ENCODE results near the gene TOPORS.
A peak's percentile ranks its signal among the peaks of the same experiment; 100 is the strongest.
"Not testable (repeated sequence)": the region's sequence is repeated elsewhere in the genome, so short reads cannot be mapped to it uniquely, and the experiment has no call there.

The TOPORS gene

DNA sequence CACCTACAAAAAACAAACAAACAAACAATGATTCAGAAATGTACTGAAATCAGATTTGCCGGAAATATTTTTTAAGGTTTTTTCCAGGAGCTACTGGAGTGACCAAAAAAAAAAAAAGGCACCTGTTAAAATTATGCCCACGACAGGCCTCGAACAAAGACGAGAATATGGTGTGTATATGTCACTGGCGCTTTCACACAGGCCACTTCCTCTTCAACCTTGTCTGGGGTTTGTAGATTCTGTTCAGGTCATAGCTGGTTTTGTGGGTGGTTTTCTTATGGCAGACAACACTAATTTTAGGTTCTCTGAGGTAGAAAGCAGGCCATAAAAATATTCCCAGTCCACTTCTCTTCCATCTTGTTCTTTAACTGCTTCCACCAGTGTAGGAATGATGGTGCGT is 13.6 kb upstream of the TOPORS start:
- H3K4me3 ChIP-seq (ENCODE audit: low read depth, low read length) = no peak overlapping the region
- H3K36me3 ChIP-seq (ENCODE audit: control insufficient read depth, insufficient read depth, low read length) = peaks cover 32% of the 10 kb centered on the region
- no peak overlapping the region for H3K9ac ChIP-seq (ENCODE audit: low read length)
- H3K27me3 ChIP-seq (ENCODE audit: control insufficient read depth, insufficient read depth, low read length) = no peaks in the 10 kb centered on the region
- H3K9me3 ChIP-seq (ENCODE audit: control insufficient read depth, insufficient read depth, low read depth, low read length) = no peaks in the 10 kb centered on the region
- no peak overlapping the region for H3K27ac ChIP-seq (ENCODE audit: low read depth, low read length)
- no peaks in the 10 kb centered on the region for H3K4me1 ChIP-seq (ENCODE audit: control insufficient read depth, insufficient read depth, low read length)

DNA sequence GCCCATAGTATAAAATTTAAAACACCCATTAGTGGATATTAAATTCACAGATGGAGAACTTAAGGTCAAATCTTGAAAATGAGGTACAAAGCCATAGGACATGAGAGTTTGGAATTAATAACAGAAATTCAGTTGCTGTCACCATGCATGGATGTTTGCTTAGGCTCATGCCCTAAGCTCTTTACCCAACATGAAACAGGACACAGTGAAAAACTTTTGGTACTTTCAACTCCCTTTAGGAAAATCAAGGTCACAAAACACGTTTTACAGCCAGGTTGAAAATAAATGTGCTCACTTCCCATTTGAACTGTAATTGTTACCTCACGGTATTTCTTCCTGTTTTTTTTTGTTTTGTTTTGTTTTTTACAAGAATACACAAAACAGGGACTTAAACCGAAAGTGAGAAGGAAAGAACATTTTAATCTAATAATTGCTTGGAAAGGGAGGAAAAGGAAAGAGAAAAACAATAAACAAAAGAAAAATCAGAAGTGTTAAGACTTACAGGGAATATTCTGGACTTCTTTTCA is 6.1 kb upstream of the TOPORS start:
- no peak overlapping the region for H3K27ac ChIP-seq (ENCODE audit: low read depth, low read length)
- no peaks in the 10 kb centered on the region for H3K4me1 ChIP-seq (ENCODE audit: control insufficient read depth, insufficient read depth, low read length)
- H3K36me3 ChIP-seq (ENCODE audit: control insufficient read depth, insufficient read depth, low read length) = no peaks in the 10 kb centered on the region; the same call in 1 of the 2 replicates
- H3K4me3 ChIP-seq (ENCODE audit: low read depth, low read length) = no peak overlapping the region
- H3K9ac ChIP-seq (ENCODE audit: low read length) = no peak overlapping the region
- H3K9me3 ChIP-seq (ENCODE audit: control insufficient read depth, insufficient read depth, low read depth, low read length) = no peaks in the 10 kb centered on the region
- no peaks in the 10 kb centered on the region for H3K27me3 ChIP-seq (ENCODE audit: control insufficient read depth, insufficient read depth, low read length)

DNA sequence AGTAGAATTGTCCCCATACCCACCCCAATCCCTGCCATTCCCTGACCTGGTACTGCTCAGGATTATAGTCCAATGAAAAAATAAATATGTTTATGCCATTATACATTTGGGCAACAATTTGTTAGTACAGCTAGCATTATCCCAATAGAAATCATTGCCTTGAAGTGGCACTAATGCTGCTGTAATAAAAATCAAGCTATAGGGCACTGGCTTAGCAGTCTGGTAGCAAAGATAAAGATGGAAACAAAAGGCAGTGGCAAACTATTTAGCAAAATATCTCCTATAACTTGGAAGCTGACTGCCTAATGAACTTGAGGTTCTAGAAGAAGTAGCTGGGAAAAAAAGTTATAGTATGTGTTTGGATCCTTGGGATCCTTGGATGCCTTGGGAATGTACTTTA is 2.2 kb upstream of the TOPORS start:
- Histone ChIP-seq H3K9me3 (ENCODE audit: control insufficient read depth, insufficient read depth, low read depth, low read length) (no peaks in the 10 kb centered on the region), H3K36me3 (ENCODE audit: control insufficient read depth, insufficient read depth, low read length) (no peaks in the 10 kb centered on the region; the same call in 1 of the 2 replicates), H3K27me3 (ENCODE audit: control insufficient read depth, insufficient read depth, low read length) (no peaks in the 10 kb centered on the region), H3K27ac (ENCODE audit: low read depth, low read length) (no peak overlapping the region), H3K4me1 (ENCODE audit: control insufficient read depth, insufficient read depth, low read length) (no peaks in the 10 kb centered on the region), H3K4me3 (ENCODE audit: low read depth, low read length) (no peak overlapping the region), H3K9ac (ENCODE audit: low read length) (no peak overlapping the region)

DNA sequence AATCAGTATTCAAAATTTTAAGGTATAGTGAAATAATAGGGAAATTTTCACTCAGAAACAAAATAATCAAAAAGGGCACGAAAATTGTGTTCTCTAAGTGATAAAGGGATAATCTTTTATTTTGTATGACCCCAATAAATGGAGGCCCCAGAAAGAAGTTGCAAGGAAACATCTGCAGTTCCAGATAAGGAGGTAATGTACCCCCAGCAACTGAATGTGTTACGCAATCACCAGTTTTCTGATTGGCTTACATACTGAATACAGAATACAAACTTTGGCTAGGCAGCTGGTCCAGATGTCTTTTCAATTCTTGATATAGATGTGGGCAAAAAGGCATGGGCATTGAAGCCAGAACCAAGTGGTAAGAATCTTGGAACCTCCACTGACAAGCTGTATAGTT is 1.7 kb upstream of the TOPORS start:
- Histone ChIP-seq H3K27ac (ENCODE audit: low read depth, low read length) (no peak overlapping the region), H3K9ac (ENCODE audit: low read length) (no peak overlapping the region), H3K4me3 (ENCODE audit: low read depth, low read length) (no peak overlapping the region), H3K4me1 (ENCODE audit: control insufficient read depth, insufficient read depth, low read length) (no peaks in the 10 kb centered on the region), H3K27me3 (ENCODE audit: control insufficient read depth, insufficient read depth, low read length) (no peaks in the 10 kb centered on the region), H3K9me3 (ENCODE audit: control insufficient read depth, insufficient read depth, low read depth, low read length) (no peaks in the 10 kb centered on the region), H3K36me3 (ENCODE audit: control insufficient read depth, insufficient read depth, low read length) (no peaks in the 10 kb centered on the region; the same call in 1 of the 2 replicates)

DNA sequence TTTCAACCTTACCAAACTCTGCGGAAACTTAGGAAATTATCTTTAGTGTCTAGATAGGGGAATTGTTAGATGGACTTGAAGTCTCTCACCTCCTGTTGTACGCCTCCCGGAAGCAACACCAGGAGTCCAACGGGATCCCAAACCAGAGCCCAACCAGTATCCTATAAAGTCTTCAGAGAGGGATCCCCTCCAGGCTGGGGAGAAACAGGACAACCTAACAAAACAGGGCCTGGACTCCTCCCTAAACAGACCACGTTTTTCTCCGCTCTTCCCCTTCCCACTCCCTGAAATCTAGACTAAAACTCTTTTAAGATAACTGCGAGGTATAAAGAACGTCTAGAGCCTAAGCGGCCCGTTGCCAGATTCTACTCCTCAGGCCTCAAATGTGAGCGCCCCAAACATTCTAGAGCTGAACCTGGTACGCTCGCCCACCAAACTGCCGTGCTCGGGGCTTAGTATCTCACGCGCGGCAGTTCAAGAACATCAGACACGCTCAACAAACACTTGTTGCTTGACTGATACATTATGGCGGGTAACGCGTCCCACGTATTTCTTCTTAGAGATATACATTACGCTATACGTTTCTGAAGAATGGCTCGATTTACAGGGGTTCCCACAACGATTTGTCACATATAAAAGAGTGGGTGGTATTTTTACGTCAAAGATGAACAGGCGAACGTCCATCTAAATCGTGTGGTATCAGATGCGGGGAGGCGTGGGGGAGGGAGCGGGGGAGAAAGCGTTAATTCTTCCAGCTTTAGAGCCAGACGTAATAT is 922 bp downstream of the TOPORS start:
- Histone ChIP-seq H3K4me1 (ENCODE audit: control insufficient read depth, insufficient read depth, low read length) (no peaks in the 10 kb centered on the region), H3K36me3 (ENCODE audit: control insufficient read depth, insufficient read depth, low read length) (0 out of 2 replicates have a peak, but pooled peaks cover 3% of the 10 kb centered on the region), H3K9ac (ENCODE audit: low read length) (peak overlapping the region; percentile 96), H3K4me3 (ENCODE audit: low read depth, low read length) (peak overlapping the region; percentile 97), H3K27ac (ENCODE audit: low read depth, low read length) (peak overlapping the region; percentile 91; the same call in 1 of the 2 replicates), H3K9me3 (ENCODE audit: control insufficient read depth, insufficient read depth, low read depth, low read length) (no peaks in the 10 kb centered on the region), H3K27me3 (ENCODE audit: control insufficient read depth, insufficient read depth, low read length) (no peaks in the 10 kb centered on the region)

DNA sequence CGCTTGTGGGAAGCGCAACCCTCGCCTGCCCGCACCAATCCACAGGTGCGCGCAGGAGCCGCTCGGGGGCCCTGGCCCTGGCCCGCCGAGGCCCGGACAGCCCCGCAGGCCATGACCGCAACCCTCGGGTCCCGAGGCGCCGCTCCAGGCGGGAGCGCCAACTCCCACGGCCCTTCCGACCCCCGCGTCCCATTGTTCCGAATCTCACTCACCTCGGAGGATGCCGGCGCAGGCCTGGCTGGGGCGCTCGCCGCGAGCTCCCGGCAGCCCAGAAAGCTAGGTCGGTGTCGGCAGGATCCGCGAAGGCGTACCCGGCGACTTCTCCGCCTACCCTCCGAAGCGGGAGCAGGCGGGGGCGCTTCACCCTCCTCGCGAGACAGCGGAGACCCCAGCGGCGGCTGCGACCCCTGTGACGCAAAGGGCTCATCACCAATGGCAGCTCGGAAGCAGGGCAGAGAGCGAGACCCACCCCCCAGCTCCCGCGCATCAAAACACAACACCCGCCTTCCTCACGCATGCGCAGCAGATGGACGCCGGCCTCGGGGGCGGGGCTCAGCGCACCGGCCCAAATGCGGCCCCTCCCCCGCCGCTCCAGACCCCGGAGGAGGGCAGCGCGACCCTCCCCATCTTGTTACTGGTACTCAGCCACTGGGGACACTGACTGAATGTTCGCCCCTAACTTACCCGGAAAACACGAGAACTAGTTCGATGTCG is 1.7 kb downstream of the TOPORS start:
- peak overlapping the region; percentile 96 for H3K9ac ChIP-seq (ENCODE audit: low read length)
- H3K36me3 ChIP-seq (ENCODE audit: control insufficient read depth, insufficient read depth, low read length) = 0 out of 2 replicates have a peak, but pooled peaks cover 3% of the 10 kb centered on the region
- no peaks in the 10 kb centered on the region for H3K4me1 ChIP-seq (ENCODE audit: control insufficient read depth, insufficient read depth, low read length)
- H3K27ac ChIP-seq (ENCODE audit: low read depth, low read length) = peak overlapping the region; percentile 64; the same call in 1 of the 2 replicates
- H3K27me3 ChIP-seq (ENCODE audit: control insufficient read depth, insufficient read depth, low read length) = no peaks in the 10 kb centered on the region
- H3K4me3 ChIP-seq (ENCODE audit: low read depth, low read length) = peak overlapping the region; percentile 97
- H3K9me3 ChIP-seq (ENCODE audit: control insufficient read depth, insufficient read depth, low read depth, low read length) = no peaks in the 10 kb centered on the region

DNA sequence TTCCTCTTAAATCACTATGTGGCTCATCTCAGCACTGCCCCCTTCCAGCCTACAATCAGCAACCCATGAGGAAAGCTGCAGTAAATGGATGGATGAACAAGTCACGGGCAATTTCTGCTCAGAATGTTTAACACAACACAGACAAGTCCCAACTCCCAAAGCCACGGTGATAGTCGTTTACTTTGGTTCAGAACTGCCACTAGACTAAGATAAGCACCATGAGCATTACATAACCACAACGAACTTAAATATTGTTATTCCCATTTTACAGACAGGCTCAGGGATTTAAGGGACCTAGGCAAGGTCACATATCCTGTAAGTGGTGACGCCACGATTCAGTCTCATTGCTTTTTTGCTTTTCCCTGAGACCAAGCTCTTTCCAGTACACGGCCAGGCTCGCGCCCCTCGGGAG is 2.2 kb downstream of the TOPORS start:
- Histone ChIP-seq H3K9ac (ENCODE audit: low read length) (peak overlapping the region; percentile 89), H3K9me3 (ENCODE audit: control insufficient read depth, insufficient read depth, low read depth, low read length) (no peaks in the 10 kb centered on the region), H3K27me3 (ENCODE audit: control insufficient read depth, insufficient read depth, low read length) (no peaks in the 10 kb centered on the region), H3K4me1 (ENCODE audit: control insufficient read depth, insufficient read depth, low read length) (no peaks in the 10 kb centered on the region), H3K4me3 (ENCODE audit: low read depth, low read length) (peak overlapping the region; percentile 97), H3K27ac (ENCODE audit: low read depth, low read length) (peak overlapping the region; percentile 64; the same call in 1 of the 2 replicates), H3K36me3 (ENCODE audit: control insufficient read depth, insufficient read depth, low read length) (0 out of 2 replicates have a peak, but pooled peaks cover 3% of the 10 kb centered on the region)

GRCh38 chr9:32548213-32548612 is 4.2 kb downstream of the TOPORS start:
- H3K9ac ChIP-seq (ENCODE audit: low read length); H3K27ac ChIP-seq (ENCODE audit: low read depth, low read length); H3K4me3 ChIP-seq (ENCODE audit: low read depth, low read length); H3K4me1 ChIP-seq (ENCODE audit: control insufficient read depth, insufficient read depth, low read length); H3K9me3 ChIP-seq (ENCODE audit: control insufficient read depth, insufficient read depth, low read depth, low read length); H3K27me3 ChIP-seq (ENCODE audit: control insufficient read depth, insufficient read depth, low read length): not testable (repeated sequence)
- H3K36me3 ChIP-seq (ENCODE audit: control insufficient read depth, insufficient read depth, low read length) = peaks cover 16% of the 10 kb centered on the region

DNA sequence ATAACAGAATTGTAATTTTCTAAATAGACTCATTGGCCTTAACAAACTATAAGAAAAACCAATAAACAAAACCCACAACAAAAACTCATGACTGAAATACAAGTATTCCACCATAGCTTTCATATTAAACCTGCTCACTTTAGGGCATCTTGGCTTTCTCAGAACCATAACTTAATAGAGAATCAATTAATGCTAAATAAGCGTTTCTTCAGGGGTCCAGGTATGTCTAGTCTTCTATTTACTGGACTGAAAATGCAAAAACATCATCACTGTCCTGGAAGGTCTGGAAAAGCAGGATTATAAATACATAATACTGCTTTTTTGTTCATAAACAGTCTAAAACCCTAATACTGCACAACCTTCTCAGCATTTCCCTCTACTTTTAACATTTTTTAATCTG is 6.5 kb downstream of the TOPORS start:
- Histone ChIP-seq H3K36me3 (ENCODE audit: control insufficient read depth, insufficient read depth, low read length) (peaks cover 37% of the 10 kb centered on the region), H3K27ac (ENCODE audit: low read depth, low read length) (no peak overlapping the region), H3K9ac (ENCODE audit: low read length) (no peak overlapping the region), H3K4me1 (ENCODE audit: control insufficient read depth, insufficient read depth, low read length) (no peaks in the 10 kb centered on the region), H3K9me3 (ENCODE audit: control insufficient read depth, insufficient read depth, low read depth, low read length) (no peaks in the 10 kb centered on the region), H3K4me3 (ENCODE audit: low read depth, low read length) (no peak overlapping the region), H3K27me3 (ENCODE audit: control insufficient read depth, insufficient read depth, low read length) (no peaks in the 10 kb centered on the region)

DNA sequence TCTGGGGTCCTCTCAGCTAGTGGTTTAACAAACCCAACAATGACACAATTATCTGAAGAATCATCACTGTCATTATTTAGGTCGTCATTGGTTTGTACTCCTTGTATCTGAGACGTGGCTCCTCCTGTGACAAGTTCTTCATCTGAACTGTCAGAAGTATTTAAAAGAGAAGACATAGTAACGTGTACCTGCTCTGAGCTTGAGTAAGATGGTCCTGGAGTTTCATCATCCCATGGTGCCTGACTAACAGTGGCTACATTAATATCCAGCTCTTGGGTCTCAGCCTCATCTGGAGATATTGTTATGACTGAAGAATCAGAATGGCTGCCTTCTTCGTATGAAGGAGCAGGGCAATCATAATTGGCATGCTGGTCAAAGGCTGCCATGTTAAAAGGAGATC is 9.3 kb downstream of the TOPORS start:
- H3K4me1 ChIP-seq (ENCODE audit: control insufficient read depth, insufficient read depth, low read length) = no peaks in the 10 kb centered on the region
- no peak overlapping the region for H3K4me3 ChIP-seq (ENCODE audit: low read depth, low read length)
- H3K9me3 ChIP-seq (ENCODE audit: control insufficient read depth, insufficient read depth, low read depth, low read length) = no peaks in the 10 kb centered on the region
- H3K27me3 ChIP-seq (ENCODE audit: control insufficient read depth, insufficient read depth, low read length) = no peaks in the 10 kb centered on the region
- H3K36me3 ChIP-seq (ENCODE audit: control insufficient read depth, insufficient read depth, low read length) = peaks cover 41% of the 10 kb centered on the region
- H3K9ac ChIP-seq (ENCODE audit: low read length) = no peak overlapping the region
- H3K27ac ChIP-seq (ENCODE audit: low read depth, low read length) = no peak overlapping the region

DNA sequence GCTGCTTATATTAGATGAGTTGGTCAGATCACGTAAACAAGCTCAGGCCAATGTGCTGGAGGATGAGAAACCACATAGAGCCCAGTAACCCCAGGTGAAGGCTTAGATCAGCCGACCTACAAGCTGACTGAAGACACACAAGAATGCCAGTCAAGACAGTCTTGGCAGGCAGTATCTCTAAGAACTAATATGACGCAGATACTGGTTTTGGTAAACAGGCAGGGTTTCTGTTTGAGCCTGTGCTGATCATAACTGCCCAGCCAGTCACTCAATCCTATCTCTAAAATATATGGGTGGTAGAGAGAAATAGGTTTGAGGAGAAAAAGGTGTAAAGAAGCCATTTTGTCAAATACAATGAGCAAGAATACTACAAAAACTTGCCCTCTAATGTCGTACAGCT is 18.6 kb downstream of the TOPORS start:
- Histone ChIP-seq H3K36me3 (ENCODE audit: control insufficient read depth, insufficient read depth, low read length) (no peaks in the 10 kb centered on the region), H3K4me1 (ENCODE audit: control insufficient read depth, insufficient read depth, low read length) (no peaks in the 10 kb centered on the region), H3K9me3 (ENCODE audit: control insufficient read depth, insufficient read depth, low read depth, low read length) (no peaks in the 10 kb centered on the region; the same call in 1 of the 2 replicates), H3K9ac (ENCODE audit: low read length) (no peak overlapping the region), H3K4me3 (ENCODE audit: low read depth, low read length) (no peak overlapping the region), H3K27ac (ENCODE audit: low read depth, low read length) (no peak overlapping the region), H3K27me3 (ENCODE audit: control insufficient read depth, insufficient read depth, low read length) (no peaks in the 10 kb centered on the region)

Data from HUES6 (cell line).